Mesenchymal stem cell (in vitro differentiated cells and primary cell): Measurements from ENCODE around the gene FADS2.

Experiments
- DNase-seq: peaks from one replicate; pipeline ENCODE4 v3.0.0-alpha.2; 2013
- H2AFZ ChIP-seq: one replicate; pipeline ENCODE4 v1.6.1; 2013; ENCODE audit warnings: low read depth, mild to moderate bottlenecking, control low read depth, inconsistent platforms, low read length, moderate library complexity
- H2AK5ac ChIP-seq: 2 replicates; pipeline ENCODE4 v1.6.1; 2013; ENCODE audit warnings: low read length, moderate library complexity, mild to moderate bottlenecking, inconsistent platforms; ENCODE audit not compliant: severe bottlenecking
- H2BK120ac ChIP-seq: one replicate; pipeline ENCODE4 v1.6.1; 2013; ENCODE audit warnings: low read depth, mild to moderate bottlenecking, inconsistent platforms, low read length, moderate library complexity
- H2BK12ac ChIP-seq, 2 experiments: one replicate each; pipeline ENCODE4 v1.6.1; 2013; ENCODE audit warnings: inconsistent platforms in 2 of 2, low read length in 2 of 2, mild to moderate bottlenecking in 2 of 2, moderate library complexity in 2 of 2, control low read depth in 1 of 2
- H2BK15ac ChIP-seq: one replicate; pipeline ENCODE4 v1.6.1; 2013; ENCODE audit warnings: mild to moderate bottlenecking, low read depth, inconsistent platforms; ENCODE audit not compliant: poor library complexity, severe bottlenecking
- H2BK5ac ChIP-seq: 2 replicates; pipeline ENCODE4 v1.6.1; 2013; ENCODE audit warnings: low read depth, mild to moderate bottlenecking, low read length, control low read depth, inconsistent platforms; ENCODE audit not compliant: poor library complexity, severe bottlenecking
- H3K14ac ChIP-seq, 2 experiments: one replicate each; pipeline ENCODE4 v1.6.1; 2013; ENCODE audit warnings: inconsistent platforms in 2 of 2, low read length in 2 of 2, control low read depth in 1 of 2, mild to moderate bottlenecking in 1 of 2, moderate library complexity in 1 of 2
- H3K18ac ChIP-seq, 2 experiments: one replicate each; pipeline ENCODE4 v1.6.1; 2013; ENCODE audit warnings: inconsistent platforms in 2 of 2, low read length in 2 of 2, control low read depth in 1 of 2, low read depth in 1 of 2, mild to moderate bottlenecking in 1 of 2
- H3K23ac ChIP-seq, 2 experiments: one replicate each; pipeline ENCODE4 v1.6.1; 2013; ENCODE audit warnings: inconsistent platforms in 2 of 2, low read length in 2 of 2, mild to moderate bottlenecking in 2 of 2, moderate library complexity in 2 of 2, control low read depth in 1 of 2
- H3K27ac ChIP-seq: 2 replicates; pipeline ENCODE4 v1.5.1; 2013; ENCODE audit warnings: mild to moderate bottlenecking, moderate library complexity, low read length, control low read depth, inconsistent platforms; ENCODE audit not compliant: poor library complexity, severe bottlenecking
- H3K27me3 ChIP-seq, 2 experiments: 2 replicates each; pipeline versions ENCODE4 v1.6.1 to v1.7.0; 2013; ENCODE audit warnings: low read length in 2 of 2, mild to moderate bottlenecking in 2 of 2, moderate library complexity in 2 of 2, control low read depth in 1 of 2, inconsistent platforms in 1 of 2; ENCODE audit not compliant: control insufficient read depth in 1 of 2, insufficient read depth in 1 of 2
- H3K36me3 ChIP-seq, 2 experiments: 2 replicates each; pipeline versions ENCODE4 v1.6.1 to v1.7.0; 2013; ENCODE audit warnings: low read length in 2 of 2, control low read depth in 1 of 2, inconsistent platforms in 1 of 2, low read depth in 1 of 2, mild to moderate bottlenecking in 1 of 2; ENCODE audit not compliant: insufficient read depth in 2 of 2, control insufficient read depth in 1 of 2
- H3K4ac ChIP-seq, 2 experiments: one replicate each; pipeline ENCODE4 v1.6.1; 2013; ENCODE audit warnings: inconsistent platforms in 2 of 2, low read length in 2 of 2, mild to moderate bottlenecking in 2 of 2, moderate library complexity in 2 of 2, control low read depth in 1 of 2, low read depth in 1 of 2
- H3K4me1 ChIP-seq: 2 replicates; pipeline ENCODE4 v1.6.1; 2013; ENCODE audit warnings: low read depth, low read length, control low read depth; ENCODE audit not compliant: control insufficient read depth, insufficient read depth
- H3K4me2 ChIP-seq: 2 replicates; pipeline ENCODE4 v1.6.1; 2013; ENCODE audit warnings: low read length, mild to moderate bottlenecking, inconsistent platforms; ENCODE audit not compliant: poor library complexity, severe bottlenecking
- H3K4me3 ChIP-seq, 2 experiments: 2 replicates each; pipeline versions ENCODE4 v1.5.1 to v1.7.0; 2013; ENCODE audit warnings: low read length in 2 of 2, mild to moderate bottlenecking in 2 of 2, control low read depth in 1 of 2, low read depth in 1 of 2; ENCODE audit not compliant: insufficient read depth in 1 of 2
- H3K79me1 ChIP-seq: replicated peaks from 2 replicates; pipeline ENCODE4 v1.6.1; 2013; ENCODE audit warnings: mild to moderate bottlenecking, control low read depth, low read length, inconsistent platforms; ENCODE audit not compliant: poor library complexity, severe bottlenecking
- H3K9ac ChIP-seq: 2 replicates; pipeline ENCODE4 v1.7.0; 2013; ENCODE audit warnings: mild to moderate bottlenecking, low read length, moderate library complexity
- H3K9me3 ChIP-seq: 2 replicates; pipeline ENCODE4 v1.7.0; 2013; ENCODE audit warnings: mild to moderate bottlenecking, low read length; ENCODE audit not compliant: control insufficient read depth
- H4K8ac ChIP-seq: one replicate; pipeline ENCODE4 v1.6.1; 2013; ENCODE audit warnings: inconsistent platforms, mild to moderate bottlenecking, low read length, moderate library complexity
- H4K91ac ChIP-seq: one replicate; pipeline ENCODE4 v1.6.1; 2013; ENCODE audit warnings: mild to moderate bottlenecking, low read length, inconsistent platforms
- WGBS: methylation state at CpG from one replicate; pipeline ENCODE4 v1.1.7; 2013; ENCODE audit warnings: mixed read lengths; 5-methylcytosine and 5-hydroxymethylcytosine counted together

Gene FADS2

GRCh38 chr11:61904539-61905048 lies 76.5 kb downstream of the FADS2 start:
- WGBS: 79% methylated on average over 18 of the region's 19 CpGs
- Histone ChIP-seq H3K9me3 (no peaks in the 10 kb centered on the region), H4K8ac (no peak overlapping the region), H3K36me3 (peaks cover 0 to 76% of the 10 kb centered on the region in 2 experiments), H2BK15ac (no peak overlapping the region), H2AK5ac (no peak overlapping the region), H3K18ac (no peak overlapping the region), H3K27me3 (peaks cover 0 to 14% of the 10 kb centered on the region in 2 experiments), H4K91ac (no peak overlapping the region), H2BK120ac (no peak overlapping the region), H3K4me3 (no peak overlapping the region), H3K4me1 (peaks cover 4% of the 10 kb centered on the region), H3K4me2 (no peak overlapping the region), H2BK5ac (no peak overlapping the region), H2AFZ (no peak overlapping the region), H3K79me1 (no peaks in the 10 kb centered on the region), H3K27ac (no peak overlapping the region), H3K4ac (no peak overlapping the region), H2BK12ac (no peak overlapping the region), H3K14ac (peak overlapping the region in 1 of 2 experiments; percentile 44), H3K23ac (no peak overlapping the region), H3K9ac (no peak overlapping the region)
- no peak for DNase-seq

GRCh38 chr11:61905067-61905696 lies 77.1 kb downstream of the FADS2 start:
- no peak overlapping the region for H2BK12ac ChIP-seq
- peaks cover 4% of the 10 kb centered on the region for H3K4me1 ChIP-seq
- no peak overlapping the region for H3K27ac ChIP-seq
- H3K18ac ChIP-seq: no peak overlapping the region
- H3K36me3 ChIP-seq: peaks cover 0 to 71% of the 10 kb centered on the region in 2 experiments
- H3K9me3 ChIP-seq: no peaks in the 10 kb centered on the region
- no peak overlapping the region for H4K91ac ChIP-seq
- H3K9ac ChIP-seq: no peak overlapping the region
- peaks cover 0 to 14% of the 10 kb centered on the region in 2 experiments for H3K27me3 ChIP-seq
- no peak for DNase-seq
- no peak overlapping the region for H2AFZ ChIP-seq
- no peak overlapping the region for H2BK5ac ChIP-seq
- H2AK5ac ChIP-seq: no peak overlapping the region
- H2BK120ac ChIP-seq: no peak overlapping the region
- 92% methylated on average over 13 of the region's 13 CpGs for WGBS
- H2BK15ac ChIP-seq: no peak overlapping the region
- peak overlapping the region in 1 of 2 experiments; percentile 3 for H3K4me3 ChIP-seq
- no peak overlapping the region for H3K23ac ChIP-seq
- no peak overlapping the region for H3K4me2 ChIP-seq
- no peak overlapping the region for H3K14ac ChIP-seq
- no peaks in the 10 kb centered on the region for H3K79me1 ChIP-seq
- no peak overlapping the region for H4K8ac ChIP-seq
- no peak overlapping the region for H3K4ac ChIP-seq

GRCh38 chr11:61905801-61906521 lies 77.9 kb downstream of the FADS2 start:
- Histone ChIP-seq H3K14ac (no peak overlapping the region), H3K4me1 (peaks cover 4% of the 10 kb centered on the region), H3K27me3 (peaks cover 0 to 14% of the 10 kb centered on the region in 2 experiments), H3K4me3 (no peak overlapping the region), H3K18ac (no peak overlapping the region), H3K79me1 (no peaks in the 10 kb centered on the region), H3K23ac (no peak overlapping the region), H3K27ac (no peak overlapping the region), H3K4me2 (no peak overlapping the region), H3K4ac (no peak overlapping the region), H3K9me3 (no peaks in the 10 kb centered on the region), H4K91ac (peak overlapping the region; percentile 10), H2BK5ac (no peak overlapping the region), H2AFZ (no peak overlapping the region), H2AK5ac (no peak overlapping the region), H3K9ac (no peak overlapping the region), H2BK12ac (no peak overlapping the region), H2BK120ac (no peak overlapping the region), H4K8ac (no peak overlapping the region), H2BK15ac (no peak overlapping the region), H3K36me3 (peaks cover 0 to 63% of the 10 kb centered on the region in 2 experiments)
- WGBS: 86% methylated on average over 14 of the region's 14 CpGs
- no peak for DNase-seq

GRCh38 chr11:61906522-61906909 lies 78.4 kb downstream of the FADS2 start:
- WGBS: 87% methylated on average over 14 of the region's 14 CpGs
- H2BK12ac ChIP-seq: no peak overlapping the region
- no peak overlapping the region for H2BK120ac ChIP-seq
- no peak overlapping the region for H3K23ac ChIP-seq
- DNase-seq: no peak
- no peak overlapping the region for H2BK5ac ChIP-seq
- no peak overlapping the region for H2BK15ac ChIP-seq
- no peak overlapping the region for H2AFZ ChIP-seq
- H3K4me2 ChIP-seq: no peak overlapping the region
- H4K8ac ChIP-seq: no peak overlapping the region
- no peak overlapping the region for H3K14ac ChIP-seq
- H3K27me3 ChIP-seq: peaks cover 0 to 14% of the 10 kb centered on the region in 2 experiments
- no peaks in the 10 kb centered on the region for H3K9me3 ChIP-seq
- peaks cover 0 to 57% of the 10 kb centered on the region in 2 experiments for H3K36me3 ChIP-seq
- peaks cover 4% of the 10 kb centered on the region for H3K4me1 ChIP-seq
- H2AK5ac ChIP-seq: no peak overlapping the region
- H3K27ac ChIP-seq: no peak overlapping the region
- no peak overlapping the region for H3K9ac ChIP-seq
- no peaks in the 10 kb centered on the region for H3K79me1 ChIP-seq
- H3K4ac ChIP-seq: no peak overlapping the region
- H3K18ac ChIP-seq: no peak overlapping the region
- no peak overlapping the region for H3K4me3 ChIP-seq
- no peak overlapping the region for H4K91ac ChIP-seq
